HG03159 (cell line): Measurements from ENCODE around the gene KLF9.
"Not testable (repeated sequence)": the region's sequence is repeated elsewhere in the genome, so short reads cannot be mapped to it uniquely, and the experiment has no call there.

Experiments
- ATAC-seq: cut with Tn5 transposase; IDR thresholded peaks from one replicate; pipeline ENCODE4 v1.9.1; 2021; ENCODE audit warnings: mild to moderate bottlenecking, moderate library complexity; ENCODE audit not compliant: unreplicated experiment

KLF9 gene

GRCh38 chr9:70405808-70406433, 8.5 kb downstream of the KLF9 start:
- ATAC-seq = peak; percentile 25

GRCh38 chr9:70404261-70404660, 10.2 kb downstream of the KLF9 start:
- no peak for ATAC-seq

- no peak for ATAC-seq
Observed at GRCh38 chr9:70403618-70404025, 10.8 kb downstream of the KLF9 start.

- ATAC-seq = no peak
Observed at GRCh38 chr9:70403166-70403565, 11.3 kb downstream of the KLF9 start.

- ATAC-seq = no peak
Observed at GRCh38 chr9:70402213-70402612, 12.2 kb downstream of the KLF9 start.

- not testable (repeated sequence) for ATAC-seq
Observed at GRCh38 chr9:70401241-70401640, 13.2 kb downstream of the KLF9 start.

- ATAC-seq = no peak
Observed at GRCh38 chr9:70400107-70400892, 14.2 kb downstream of the KLF9 start.

- no peak for ATAC-seq
Observed at GRCh38 chr9:70399141-70399540, 15.3 kb downstream of the KLF9 start.

- ATAC-seq = peak; percentile 100
Observed at GRCh38 chr9:70398145-70398556, 16.3 kb downstream of the KLF9 start.

- ATAC-seq = no peak
Observed at GRCh38 chr9:70395652-70396051, 18.8 kb downstream of the KLF9 start.

GRCh38 chr9:70392850-70393249, 21.6 kb downstream of the KLF9 start:
- ATAC-seq = no peak

- ATAC-seq = no peak
Observed at GRCh38 chr9:70392189-70392588, 22.3 kb downstream of the KLF9 start.

GRCh38 chr9:70390933-70391341, 23.5 kb downstream of the KLF9 start:
- no peak for ATAC-seq

GRCh38 chr9:70389621-70390266, 24.7 kb downstream of the KLF9 start:
- no peak for ATAC-seq

GRCh38 chr9:70389188-70389587, 25.3 kb downstream of the KLF9 start:
- ATAC-seq = no peak

- no peak for ATAC-seq
Observed at GRCh38 chr9:70387663-70388062, 26.8 kb downstream of the KLF9 start.

- ATAC-seq = no peak
Observed at GRCh38 chr9:70385426-70385825, 29.0 kb downstream of the KLF9 start.

GRCh38 chr9:70382709-70383605, 31.5 kb downstream of the KLF9 start:
- no peak for ATAC-seq

- ATAC-seq = no peak
Observed at GRCh38 chr9:70382046-70382708, 32.3 kb downstream of the KLF9 start.

GRCh38 chr9:70374962-70375618, 39.4 kb downstream of the KLF9 start:
- ATAC-seq = no peak
